Gastroesophageal sphincter (tissue), 4 donors: ENCODE data around the gene CLIC4. TPM values are rescaled to one million over a fixed set of nuclear protein-coding genes. Genes with fewer than 3 reads are reported as not detected.

Experiments
- ATAC-seq: fragments of 150-250 bp; one replicate; pipeline ENCODE4 v1.9.1; 2016; ENCODE audit warnings: mild to moderate bottlenecking, moderate library complexity
- H3K27ac ChIP-seq, 4 donors: fragments of 200-600 bp; sonication (generic) in 3 of 4; 1 replicate in 3 of 4; 2 replicates in 1 of 4; pipeline ENCODE4 v1.5.1; 2016 to 2019
- H3K27me3 ChIP-seq: fragments of 200-600 bp; sonication (generic); one replicate; pipeline ENCODE4 v1.5.1; 2019
- H3K36me3 ChIP-seq, 2 donors: fragments of 200-600 bp; sonication (generic); one replicate each; pipeline ENCODE4 v1.5.1; 2019; ENCODE audit warnings: control low read depth in 1 of 2
- H3K4me1 ChIP-seq, 3 donors: fragments of 200-600 bp; sonication (generic); 1 replicate in 2 of 3; 2 replicates in 1 of 3; pipeline ENCODE4 v1.5.1; 2016 to 2019; ENCODE audit warnings: control low read depth in 2 of 3
- H3K4me3 ChIP-seq, 2 donors: fragments of 200-600 bp; sonication (generic); one replicate each; pipeline ENCODE4 v1.5.1; 2019; ENCODE audit warnings: mild to moderate bottlenecking in 1 of 2, moderate library complexity in 1 of 2
- H3K9me3 ChIP-seq, 3 donors: fragments of 200-600 bp; sonication (generic); one replicate each; pipeline ENCODE4 v1.5.1; 2017 to 2019; ENCODE audit warnings: control low read depth in 2 of 3
- EP300 ChIP-seq: sonication (generic); formaldehyde crosslinking; IDR thresholded peaks from one replicate; pipeline ENCODE4 v1.6.1; 2017; ENCODE audit warnings: antibody characterized with exemption, mild to moderate bottlenecking
- POLR2A ChIP-seq, 2 donors: fragments of 450-650 bp; IDR thresholded peaks; one replicate each; pipeline ENCODE4 v1.6.1; 2017; ENCODE audit warnings: antibody characterized with exemption in 2 of 2, mild to moderate bottlenecking in 2 of 2, moderate library complexity in 1 of 2
- POLR2AphosphoS5 ChIP-seq: sonication (generic); formaldehyde crosslinking; IDR thresholded peaks from one replicate; pipeline ENCODE4 v1.6.1; 2017; ENCODE audit warnings: antibody characterized with exemption
- WGBS, 2 donors: methylation state at CpG; one replicate each; pipeline ENCODE4 v1.1.5; 2018; ENCODE audit warnings: low coverage in 1 of 2; 5-methylcytosine and 5-hydroxymethylcytosine counted together
- total RNA-seq, 4 donors: library from RNA; depleted of rRNA; stranded (reverse); fragments of >200 nt; gene quantifications; one replicate each; pipeline ENCODE4 v1.1.0, GENCODE V29; 2016
- TF ChIP-seq, protein P1 (sequence below), 4 experiments: fragments of 200-600 bp in 2 of 4; fragments of 450-650 bp in 2 of 4; sonication (generic) in 1 of 4; IDR thresholded peaks; one replicate each; pipeline ENCODE4 v1.5.1; 2017 to 2019; ENCODE audit warnings: antibody characterized with exemption in 4 of 4, mild to moderate bottlenecking in 2 of 4, moderate library complexity in 2 of 4

CLIC4 gene
- total RNA-seq, 4 donors from 2014 or later: 553 to 721 (median 692) TPM

DNA sequence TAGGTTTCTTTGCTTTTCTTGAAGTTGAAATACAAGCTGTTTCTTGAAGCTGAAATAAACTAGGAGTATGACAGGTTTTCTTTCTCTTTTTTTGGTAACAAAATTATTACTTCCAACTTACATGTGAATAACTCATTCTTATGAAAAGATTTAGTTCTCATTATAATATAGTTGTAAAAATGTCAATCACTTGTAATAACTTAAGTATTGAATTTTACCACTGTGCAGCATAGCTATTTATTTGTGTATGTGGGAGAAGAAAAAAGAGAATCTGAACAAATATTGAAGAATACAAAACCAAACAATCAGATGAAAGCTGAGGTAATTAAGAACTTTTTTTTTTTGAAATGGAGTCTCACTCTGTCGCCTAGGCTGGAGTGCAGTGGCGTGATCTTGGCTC is 11.1 kb downstream of the CLIC4 start:
- H3K4me3 ChIP-seq: no peak overlapping the region
- no peak overlapping the region for H3K27ac ChIP-seq
- TF ChIP-seq EP300 (no peak), POLR2AphosphoS5 (no peak), POLR2A (IDR thresholded peaks at IDR 0.05) (no peak)
- TF ChIP-seq, protein P1, sequence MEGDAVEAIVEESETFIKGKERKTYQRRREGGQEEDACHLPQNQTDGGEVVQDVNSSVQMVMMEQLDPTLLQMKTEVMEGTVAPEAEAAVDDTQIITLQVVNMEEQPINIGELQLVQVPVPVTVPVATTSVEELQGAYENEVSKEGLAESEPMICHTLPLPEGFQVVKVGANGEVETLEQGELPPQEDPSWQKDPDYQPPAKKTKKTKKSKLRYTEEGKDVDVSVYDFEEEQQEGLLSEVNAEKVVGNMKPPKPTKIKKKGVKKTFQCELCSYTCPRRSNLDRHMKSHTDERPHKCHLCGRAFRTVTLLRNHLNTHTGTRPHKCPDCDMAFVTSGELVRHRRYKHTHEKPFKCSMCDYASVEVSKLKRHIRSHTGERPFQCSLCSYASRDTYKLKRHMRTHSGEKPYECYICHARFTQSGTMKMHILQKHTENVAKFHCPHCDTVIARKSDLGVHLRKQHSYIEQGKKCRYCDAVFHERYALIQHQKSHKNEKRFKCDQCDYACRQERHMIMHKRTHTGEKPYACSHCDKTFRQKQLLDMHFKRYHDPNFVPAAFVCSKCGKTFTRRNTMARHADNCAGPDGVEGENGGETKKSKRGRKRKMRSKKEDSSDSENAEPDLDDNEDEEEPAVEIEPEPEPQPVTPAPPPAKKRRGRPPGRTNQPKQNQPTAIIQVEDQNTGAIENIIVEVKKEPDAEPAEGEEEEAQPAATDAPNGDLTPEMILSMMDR (IDR thresholded peaks at IDR 0.05): no peak
- H3K4me1 ChIP-seq: peaks cover 0 to 94% (median 27%) of the 10 kb centered on the region in 3 donors
- WGBS, 2 donors: 94 to 96% methylated on average over 2 of the region's 2 CpGs
- no peaks in the 10 kb centered on the region for H3K36me3 ChIP-seq
- ATAC-seq: no peak
- no peaks in the 10 kb centered on the region for H3K9me3 ChIP-seq
- no peaks in the 10 kb centered on the region for H3K27me3 ChIP-seq

DNA sequence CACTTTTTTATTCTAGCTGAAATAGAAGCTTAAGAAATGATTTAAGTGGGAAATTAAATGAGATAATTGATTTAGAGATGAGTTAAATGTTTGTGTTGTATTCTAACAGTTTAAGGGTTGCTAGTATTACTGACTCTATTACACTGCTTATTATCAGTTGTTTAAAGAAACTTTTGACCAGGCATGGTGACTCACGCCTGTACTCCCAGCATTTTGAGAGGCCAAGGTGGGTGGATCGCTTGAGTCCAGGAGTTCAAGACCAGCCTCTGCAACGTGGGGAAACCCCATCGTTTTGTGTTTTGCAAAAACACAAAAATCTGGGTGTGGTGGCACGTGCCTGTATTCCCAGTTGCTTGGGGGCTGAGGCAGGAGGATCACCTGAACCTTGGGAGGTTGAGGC is 14.2 kb downstream of the CLIC4 start:
- TF ChIP-seq POLR2AphosphoS5: no peak
- no peak for TF ChIP-seq POLR2A (IDR thresholded peaks at IDR 0.05)
- TF ChIP-seq EP300: no peak
- TF ChIP-seq, protein P1 (IDR thresholded peaks at IDR 0.05): no peak
- Histone ChIP-seq H3K9me3 (no peaks in the 10 kb centered on the region), H3K27ac (no peak overlapping the region), H3K4me3 (no peak overlapping the region), H3K4me1 (peaks cover 0 to 94% (median 2%) of the 10 kb centered on the region in 3 donors), H3K27me3 (no peaks in the 10 kb centered on the region), H3K36me3 (no peaks in the 10 kb centered on the region)
- WGBS, 2 donors: 81 to 82% methylated on average over 3 to 4 of the region's 5 CpGs
- ATAC-seq: no peak

DNA sequence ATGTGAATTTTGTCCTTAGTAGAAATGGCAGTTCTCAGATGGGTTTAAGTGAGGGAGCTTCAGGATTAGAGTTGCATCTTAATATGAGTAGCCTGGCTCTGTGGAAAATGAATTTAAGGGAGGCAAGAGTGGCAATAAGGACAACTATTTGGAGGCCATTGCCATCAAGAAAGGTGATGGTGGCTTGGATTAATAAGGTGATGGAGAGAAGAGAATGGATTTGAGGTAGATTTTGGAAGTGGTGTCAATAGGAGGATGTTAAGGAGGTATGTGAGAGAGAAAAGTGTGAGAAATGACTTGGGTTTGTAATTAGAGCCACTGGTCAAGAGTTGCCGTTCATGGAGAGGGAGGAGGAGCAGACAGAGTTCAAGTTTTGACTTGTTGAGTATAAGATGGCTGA is 16.3 kb downstream of the CLIC4 start:
- no peak for ATAC-seq
- peaks cover 0 to 96% (median 3%) of the 10 kb centered on the region in 3 donors for H3K4me1 ChIP-seq
- no peaks in the 10 kb centered on the region for H3K27me3 ChIP-seq
- H3K27ac ChIP-seq: peak overlapping the region in 1 of 4 donors; percentile 52
- H3K9me3 ChIP-seq: no peaks in the 10 kb centered on the region
- WGBS, 2 donors: 88 to 100% methylated on average over 1 of the region's 1 CpG
- no peak overlapping the region for H3K4me3 ChIP-seq
- TF ChIP-seq, protein P1 (IDR thresholded peaks at IDR 0.05): no peak
- TF ChIP-seq POLR2A (IDR thresholded peaks at IDR 0.05): no peak
- TF ChIP-seq EP300: no peak
- TF ChIP-seq POLR2AphosphoS5: no peak
- no peaks in the 10 kb centered on the region for H3K36me3 ChIP-seq

DNA sequence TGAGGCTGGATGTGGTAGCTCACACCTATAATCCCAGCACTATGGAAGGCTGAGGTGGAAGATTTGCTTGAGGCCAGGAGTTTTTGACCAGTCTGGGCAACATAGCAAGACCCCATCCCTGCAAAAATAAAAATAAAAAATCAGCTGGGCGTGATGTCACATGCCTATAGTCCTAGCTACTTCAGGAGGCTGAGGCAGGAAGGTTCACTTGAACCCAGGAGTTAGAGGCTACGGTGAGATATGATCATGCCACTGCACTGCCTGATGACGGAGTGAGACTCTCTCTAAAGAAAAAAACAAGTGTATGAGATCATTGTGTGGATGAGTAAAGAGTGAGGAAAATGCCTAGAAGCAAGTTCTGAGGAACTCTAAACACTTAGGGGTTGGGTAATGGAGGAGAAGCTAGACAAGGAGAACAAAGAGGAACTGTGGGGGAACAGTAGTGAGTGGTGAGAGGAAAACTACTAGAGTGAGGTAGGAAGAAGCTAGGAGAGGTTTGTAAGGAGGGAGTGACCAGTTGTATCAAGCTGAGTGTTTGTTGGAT is 17.0 kb downstream of the CLIC4 start:
- Histone ChIP-seq H3K4me3 (no peak overlapping the region), H3K27me3 (no peaks in the 10 kb centered on the region), H3K36me3 (no peaks in the 10 kb centered on the region), H3K9me3 (no peaks in the 10 kb centered on the region), H3K4me1 (peaks cover 0 to 97% (median 3%) of the 10 kb centered on the region in 3 donors), H3K27ac (peak overlapping the region in 3 of 4 donors; percentile 2 to 52 (median 22))
- TF ChIP-seq, protein P1 (IDR thresholded peaks at IDR 0.05): no peak
- TF ChIP-seq EP300 (no peak), POLR2A (IDR thresholded peaks at IDR 0.05) (no peak), POLR2AphosphoS5 (no peak)
- ATAC-seq: peak; percentile 34
- 64 to 79% methylated on average over 3 of the region's 3 CpGs for WGBS, 2 donors

DNA sequence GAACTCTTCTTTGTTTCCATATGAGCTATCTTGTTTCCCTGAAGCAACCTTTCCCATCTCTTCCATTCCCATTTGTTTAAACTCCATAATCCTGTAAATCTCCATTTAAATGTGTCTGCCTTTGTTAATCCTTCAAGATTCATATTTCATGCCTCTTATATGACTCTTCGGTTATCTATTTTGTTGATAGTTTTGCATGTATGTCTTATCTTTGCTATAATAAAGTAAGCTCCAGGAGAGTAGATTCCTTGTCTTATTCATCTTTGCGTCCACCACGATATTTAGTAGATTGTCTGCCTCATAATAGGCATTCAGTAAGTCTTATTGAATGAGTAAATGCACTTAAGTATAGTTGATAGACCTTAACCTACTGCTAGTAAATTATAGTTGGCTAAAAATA is 18.4 kb downstream of the CLIC4 start:
- no peak for TF ChIP-seq EP300
- TF ChIP-seq POLR2A (IDR thresholded peaks at IDR 0.05): no peak
- TF ChIP-seq POLR2AphosphoS5: no peak
- TF ChIP-seq, protein P1 (IDR thresholded peaks at IDR 0.05): no peak
- Histone ChIP-seq H3K27me3 (no peaks in the 10 kb centered on the region), H3K4me3 (no peak overlapping the region), H3K27ac (peak overlapping the region in 1 of 4 donors; percentile 63), H3K36me3 (no peaks in the 10 kb centered on the region), H3K4me1 (peaks cover 0 to 95% (median 3%) of the 10 kb centered on the region in 3 donors), H3K9me3 (no peaks in the 10 kb centered on the region)
- ATAC-seq: no peak
- WGBS, 2 donors: 78% methylated on average over 3 of the region's 3 CpGs
